BJ (cell line): ENCODE measurements around the gene RABGEF1. TPM values are rescaled to one million over a fixed set of nuclear protein-coding genes. Genes with fewer than 3 reads are reported as not detected.

Experiments
- CTCF ChIA-PET: fragments of 350-600 bp; formaldehyde crosslinking; extraction: SDS; loops from one replicate; lab custom pipeline; 2021; ENCODE audit warnings: antibody characterized with exemption, inconsistent platforms; lab: Yijun Ruan, JAX
- POLR2A ChIA-PET: fragments of 300-600 bp; sonication (Branson Sonifier 250); formaldehyde crosslinking; extraction: SDS; loops from one replicate; lab custom pipeline; 2021; ENCODE audit warnings: antibody characterized with exemption; lab: Charles Lee
- DNase-seq: peaks from one replicate; pipeline ENCODE4 v3.0.0-alpha.2; 2011; ENCODE audit warnings: low read depth
- H3K27me3 ChIP-seq: 2 replicates; pipeline ENCODE4 v1.6.0; 2011; ENCODE audit warnings: low read length; ENCODE audit not compliant: control insufficient read depth, insufficient read depth
- H3K36me3 ChIP-seq: 2 replicates; pipeline ENCODE4 v1.5.1; 2011; ENCODE audit warnings: low read length; ENCODE audit not compliant: control insufficient read depth, insufficient read depth
- H3K4me3 ChIP-seq: 2 replicates; pipeline ENCODE4 v1.5.1; 2011; ENCODE audit warnings: low read depth, mild to moderate bottlenecking, control low read depth, low read length
- polyA plus RNA-seq: library from polyadenylated mRNA; depleted of rRNA; stranded (reverse); fragments of >200 nt; gene quantifications from 2 replicates; pipeline ENCODE4 v1.2.3, GENCODE V29; 2011
- TF ChIP-seq, protein P1 (sequence below): IDR thresholded peaks from 2 replicates; pipeline ENCODE4 v1.5.1; 2011; ENCODE audit warnings: low read depth, mild to moderate bottlenecking, control low read depth, inconsistent platforms, low read length, moderate library complexity; ENCODE audit not compliant: insufficient read depth

The RABGEF1 gene
- polyA plus RNA-seq, 1 experiment = 61.0 TPM

- POLR2A ChIA-PET = no interaction called here
- Histone ChIP-seq H3K4me3 (no peak overlapping the region), H3K36me3 (peaks cover 9% of the 10 kb centered on the region), H3K27me3 (no peaks in the 10 kb centered on the region)
- DNase-seq = no peak
- TF ChIP-seq, protein P1, sequence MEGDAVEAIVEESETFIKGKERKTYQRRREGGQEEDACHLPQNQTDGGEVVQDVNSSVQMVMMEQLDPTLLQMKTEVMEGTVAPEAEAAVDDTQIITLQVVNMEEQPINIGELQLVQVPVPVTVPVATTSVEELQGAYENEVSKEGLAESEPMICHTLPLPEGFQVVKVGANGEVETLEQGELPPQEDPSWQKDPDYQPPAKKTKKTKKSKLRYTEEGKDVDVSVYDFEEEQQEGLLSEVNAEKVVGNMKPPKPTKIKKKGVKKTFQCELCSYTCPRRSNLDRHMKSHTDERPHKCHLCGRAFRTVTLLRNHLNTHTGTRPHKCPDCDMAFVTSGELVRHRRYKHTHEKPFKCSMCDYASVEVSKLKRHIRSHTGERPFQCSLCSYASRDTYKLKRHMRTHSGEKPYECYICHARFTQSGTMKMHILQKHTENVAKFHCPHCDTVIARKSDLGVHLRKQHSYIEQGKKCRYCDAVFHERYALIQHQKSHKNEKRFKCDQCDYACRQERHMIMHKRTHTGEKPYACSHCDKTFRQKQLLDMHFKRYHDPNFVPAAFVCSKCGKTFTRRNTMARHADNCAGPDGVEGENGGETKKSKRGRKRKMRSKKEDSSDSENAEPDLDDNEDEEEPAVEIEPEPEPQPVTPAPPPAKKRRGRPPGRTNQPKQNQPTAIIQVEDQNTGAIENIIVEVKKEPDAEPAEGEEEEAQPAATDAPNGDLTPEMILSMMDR = no peak
- CTCF ChIA-PET = interaction anchor here (0.5 to 1.1 kb wide), 2 partner anchors 15 to 18 kb away, joined by 3 to 4 read pairs; no protein-coding TSS in a partner anchor
These were observed 49.7 kb downstream of the RABGEF1 start for GRCh38 chr7:66790196-66790595.

DNA sequence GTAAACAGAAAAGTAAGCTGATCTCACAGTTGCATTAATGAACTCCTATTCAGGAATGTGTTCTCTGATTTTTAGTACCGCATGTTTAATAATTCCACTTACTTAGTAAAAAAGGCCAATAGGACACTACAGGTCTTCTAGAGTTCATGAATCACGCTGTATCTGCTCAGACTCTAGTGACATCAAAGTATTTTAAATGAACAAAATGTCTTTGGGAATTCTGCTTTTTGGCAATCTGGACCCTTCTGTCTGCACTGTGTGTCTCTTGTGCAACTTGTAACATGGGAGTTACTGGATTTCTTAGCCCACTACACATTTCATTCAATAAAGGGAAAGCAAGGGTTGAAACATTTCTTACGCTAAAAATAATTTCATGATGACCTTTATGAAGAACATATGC, 50.2 kb downstream of the RABGEF1 start:
- no peaks in the 10 kb centered on the region for H3K27me3 ChIP-seq
- TF ChIP-seq, protein P1 = no peak
- H3K4me3 ChIP-seq = no peak overlapping the region
- ChIA-PET CTCF (interaction anchor here (0.5 to 1.1 kb wide), 3 partner anchors 15 to 233 kb away, joined by 3 to 4 read pairs (median 3); no protein-coding TSS in a partner anchor), POLR2A (no interaction called here)
- DNase-seq = no peak
- H3K36me3 ChIP-seq = peaks cover 13% of the 10 kb centered on the region

DNA sequence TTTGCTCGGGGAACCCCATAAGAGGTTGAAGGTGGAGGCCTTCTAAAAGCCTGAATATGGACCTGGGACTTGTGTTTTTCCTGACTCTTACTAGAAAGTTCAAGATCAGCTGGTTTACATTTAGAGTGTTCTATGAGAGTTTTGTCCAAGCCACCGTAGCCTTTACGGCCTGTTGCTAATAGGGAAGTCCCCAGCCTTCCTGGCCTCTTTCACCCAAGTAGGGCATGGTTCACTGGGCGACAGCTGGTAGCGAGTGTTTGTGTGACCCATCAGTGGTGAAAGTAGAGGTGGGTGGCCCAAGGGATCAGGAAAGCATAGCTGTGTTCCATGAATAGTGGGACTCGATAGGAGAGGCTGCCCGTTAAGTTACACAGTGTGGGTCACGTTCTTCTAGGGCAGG, 60.1 kb downstream of the RABGEF1 start:
- no peak for DNase-seq
- TF ChIP-seq, protein P1 = no peak
- no peaks in the 10 kb centered on the region for H3K27me3 ChIP-seq
- H3K4me3 ChIP-seq = no peak overlapping the region
- POLR2A ChIA-PET = no interaction called here
- peaks cover 25% of the 10 kb centered on the region for H3K36me3 ChIP-seq
- CTCF ChIA-PET = no interaction called here

DNA sequence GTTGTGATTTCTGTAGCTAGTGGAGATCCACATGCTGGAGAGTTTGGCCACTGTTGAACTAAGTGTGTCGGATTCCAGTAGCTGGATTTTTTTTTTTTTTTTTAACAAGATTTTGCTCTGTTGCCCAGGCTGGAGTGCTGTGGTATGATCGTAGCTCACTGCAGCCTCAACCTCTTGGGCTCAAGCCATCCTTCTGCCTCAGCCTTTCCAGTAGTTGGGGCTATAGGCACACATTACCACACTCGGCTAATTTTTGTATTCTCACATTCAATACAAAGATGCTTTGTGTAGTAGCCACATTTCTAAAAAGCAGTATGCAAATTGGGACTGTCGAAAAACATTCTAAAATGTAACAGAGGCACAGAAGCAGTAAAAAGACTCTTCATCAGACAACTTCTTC, 63.5 kb downstream of the RABGEF1 start:
- DNase-seq = no peak
- Histone ChIP-seq H3K4me3 (no peak overlapping the region), H3K36me3 (peaks cover 19% of the 10 kb centered on the region), H3K27me3 (no peaks in the 10 kb centered on the region)
- POLR2A ChIA-PET = no interaction called here
- TF ChIP-seq, protein P1 = no peak
- CTCF ChIA-PET = interaction anchor here (1.2 kb wide), 1 partner anchor 61 kb away, joined by 3 read pairs; no protein-coding TSS in a partner anchor

GRCh38 chr7:66807736-66808135, 67.2 kb downstream of the RABGEF1 start:
- no peaks in the 10 kb centered on the region for H3K27me3 ChIP-seq
- CTCF ChIA-PET = interaction anchor here (1.3 kb wide), 1 partner anchor 10 kb away, joined by 3 read pairs; no protein-coding TSS in a partner anchor
- no peak for DNase-seq
- TF ChIP-seq, protein P1 = no peak
- no peak overlapping the region for H3K4me3 ChIP-seq
- H3K36me3 ChIP-seq = peaks cover 24% of the 10 kb centered on the region
- POLR2A ChIA-PET = no interaction called here
